Fibroblast of lung (primary cell): Measurements from ENCODE around the gene PPBP. TPM values are rescaled to one million over a fixed set of nuclear protein-coding genes. Genes with fewer than 3 reads are reported as not detected.

Experiments
- DNase-seq, 2 donors: peaks; one replicate each; pipeline versions ENCODE4 v3.0.0 to v3.0.0-alpha.2; 2010; ENCODE audit warnings: low read depth in 2 of 2
- H2AFZ ChIP-seq: 2 replicates; pipeline ENCODE4 v1.5.1; 2012; ENCODE audit warnings: low read length, control low read depth, inconsistent platforms
- H3K27ac ChIP-seq: 2 replicates; pipeline ENCODE4 v1.5.1; 2011; ENCODE audit warnings: low read length, control low read depth; ENCODE audit not compliant: insufficient read depth
- H3K27me3 ChIP-seq: 2 replicates; pipeline ENCODE4 v1.5.1; 2011; ENCODE audit warnings: mild to moderate bottlenecking, low read length; ENCODE audit not compliant: control insufficient read depth, insufficient read depth
- H3K36me3 ChIP-seq: 2 replicates; pipeline ENCODE4 v1.5.1; 2011; ENCODE audit warnings: low read length; ENCODE audit not compliant: control insufficient read depth, insufficient read depth
- H3K4me1 ChIP-seq: 2 replicates; pipeline ENCODE4 v1.5.1; 2011; ENCODE audit warnings: low read length; ENCODE audit not compliant: control insufficient read depth, insufficient read depth; ENCODE audit errors: extremely low read depth
- H3K4me2 ChIP-seq: 2 replicates; pipeline ENCODE4 v1.5.1; 2011; ENCODE audit warnings: low read length, control low read depth; ENCODE audit not compliant: insufficient read depth; ENCODE audit errors: extremely low read depth
- H3K4me3 ChIP-seq, 4 experiments: fragments of 200-600 bp in 1 of 4; sonication (generic) in 1 of 4; replicated peaks in 1 of 4; 2 replicates each; pipeline ENCODE4 v1.5.1; 2011 to 2016; ENCODE audit warnings: low read length in 4 of 4, low read depth in 3 of 4, mild to moderate bottlenecking in 3 of 4, control low read depth in 2 of 4, inconsistent platforms in 1 of 4, mixed read lengths in 1 of 4; ENCODE audit not compliant: insufficient read depth in 1 of 4; ENCODE audit errors: control extremely low read depth in 1 of 4
- H3K79me2 ChIP-seq: 2 replicates; pipeline ENCODE4 v1.5.1; 2012; ENCODE audit warnings: mild to moderate bottlenecking, low read length, inconsistent platforms; ENCODE audit not compliant: control insufficient read depth, insufficient read depth
- H3K9ac ChIP-seq: 2 replicates; pipeline ENCODE4 v1.5.1; 2011; ENCODE audit warnings: mild to moderate bottlenecking, low read length, control low read depth; ENCODE audit not compliant: insufficient read depth
- H3K9me3 ChIP-seq: 2 replicates; pipeline ENCODE4 v1.5.1; 2012; ENCODE audit warnings: low read depth, low read length; ENCODE audit not compliant: control insufficient read depth, insufficient read depth
- H4K20me1 ChIP-seq: 2 replicates; pipeline ENCODE4 v1.5.1; 2011; ENCODE audit warnings: low read length; ENCODE audit not compliant: control insufficient read depth, insufficient read depth; ENCODE audit errors: extremely low read depth
- CTCF ChIP-seq, 2 donors: IDR thresholded peaks in 1 of 2; conservative IDR thresholded peaks in 1 of 2; 1 replicate in 1 of 2; 2 replicates in 1 of 2; pipeline ENCODE4 v1.5.1; 2011 to 2012; ENCODE audit warnings: low read length in 2 of 2, control low read depth in 1 of 2, inconsistent platforms in 1 of 2, low read depth in 1 of 2, mild to moderate bottlenecking in 1 of 2
- EZH2 ChIP-seq: IDR thresholded peaks from 2 replicates; pipeline ENCODE4 v1.5.1; 2012; ENCODE audit warnings: low read length, control low read depth, mild to moderate bottlenecking; ENCODE audit errors: missing control alignments
- polyA plus RNA-seq, 2 donors: library from polyadenylated mRNA; depleted of rRNA in 1 of 2; stranded (reverse) in 1 of 2; unstranded in 1 of 2; fragments of >200 nt; gene quantifications; 2 replicates each; pipeline ENCODE4 v1.2.1, GENCODE V29; 2011 to 2012; ENCODE audit warnings: missing spikeins in 1 of 2
- total RNA-seq: library from RNA; depleted of rRNA; stranded (reverse); fragments of >200 nt; gene quantifications from 2 replicates; pipeline ENCODE4 v1.2.1, GENCODE V29; 2014

Gene PPBP
- total and polyA plus RNA-seq, 2 donors (not counting 1 experiment from before 2014, with no cell fraction given), result not detected

DNA sequence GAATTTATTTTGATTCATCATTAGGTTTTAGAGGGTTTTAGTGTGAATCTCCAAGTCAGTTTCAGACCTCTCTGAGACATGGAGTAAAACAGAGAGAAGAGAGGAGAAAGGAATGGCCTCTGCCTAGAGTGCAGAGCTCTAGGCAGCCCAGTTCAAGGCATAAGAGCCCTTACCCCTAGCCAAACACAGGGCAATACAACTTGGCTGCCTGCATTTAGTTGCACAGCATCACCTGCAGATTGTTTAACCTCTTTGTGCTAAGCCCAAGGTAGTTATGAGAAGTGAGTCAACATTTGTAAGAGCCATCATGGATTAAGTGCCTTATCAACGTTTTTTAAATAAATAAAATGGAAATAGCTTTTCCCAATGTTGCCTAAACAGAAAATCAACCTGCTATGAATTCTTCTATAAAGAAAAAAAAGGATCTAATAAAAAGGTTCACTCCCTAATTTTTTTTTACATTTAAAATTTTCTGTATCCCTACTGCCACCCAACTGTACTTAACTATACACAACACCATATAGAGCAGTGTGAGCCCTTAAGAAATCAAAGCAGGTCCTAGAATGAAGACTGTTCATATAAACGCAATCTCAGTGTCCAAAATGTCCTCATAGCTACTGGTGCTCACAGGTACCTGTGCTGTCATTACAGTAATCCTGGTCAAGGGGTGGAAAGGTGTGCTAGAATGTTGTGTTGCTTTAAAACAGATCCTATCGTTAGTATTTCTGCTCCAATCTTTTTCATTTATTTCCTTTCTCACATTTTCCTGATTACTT, 42.1 kb downstream of the PPBP start:
- Histone ChIP-seq H3K9me3 (no peaks in the 10 kb centered on the region), H2AFZ (no peak overlapping the region), H3K4me1 (peaks cover 2% of the 10 kb centered on the region), H4K20me1 (no peaks in the 10 kb centered on the region), H3K27me3 (peaks cover 8% of the 10 kb centered on the region), H3K36me3 (no peaks in the 10 kb centered on the region), H3K4me2 (no peak overlapping the region), H3K27ac (no peak overlapping the region), H3K4me3 (no peak overlapping the region), H3K9ac (no peak overlapping the region), H3K79me2 (no peaks in the 10 kb centered on the region)
- no peak for TF ChIP-seq EZH2
- TF ChIP-seq CTCF (conservative IDR thresholded peaks at IDR 0.05 in 1 of 2, IDR thresholded peaks at IDR 0.05 in 1 of 2; ENCODE audit: low read depth in 1 of 2, low read length in 2 of 2), result no peak
- DNase-seq, result no peak

- Histone ChIP-seq H3K36me3 (no peaks in the 10 kb centered on the region), H3K4me1 (peaks cover 2% of the 10 kb centered on the region), H3K9ac (no peak overlapping the region), H3K4me2 (no peak overlapping the region), H3K27ac (no peak overlapping the region), H3K79me2 (no peaks in the 10 kb centered on the region), H3K27me3 (peaks cover 8% of the 10 kb centered on the region), H2AFZ (no peak overlapping the region), H3K4me3 (no peak overlapping the region), H3K9me3 (no peaks in the 10 kb centered on the region), H4K20me1 (no peaks in the 10 kb centered on the region)
- TF ChIP-seq EZH2 (no peak), CTCF (conservative IDR thresholded peaks at IDR 0.05 in 1 of 2, IDR thresholded peaks at IDR 0.05 in 1 of 2; ENCODE audit: low read depth in 1 of 2, low read length in 2 of 2) (no peak)
- no peak for DNase-seq
These were observed 42.9 kb downstream of the PPBP start for GRCh38 chr4:73945140-73945539.

GRCh38 chr4:73944061-73944875, 43.7 kb downstream of the PPBP start:
- Histone ChIP-seq H3K27ac (no peak overlapping the region), H3K4me1 (peaks cover 2% of the 10 kb centered on the region), H2AFZ (peak overlapping the region; percentile 21), H4K20me1 (no peaks in the 10 kb centered on the region), H3K4me2 (peak overlapping the region; percentile 70), H3K79me2 (no peaks in the 10 kb centered on the region), H3K9ac (peak overlapping the region; percentile 10), H3K9me3 (no peaks in the 10 kb centered on the region), H3K27me3 (peaks cover 8% of the 10 kb centered on the region), H3K4me3 (peak overlapping the region; percentile 37 to 63 (median 50)), H3K36me3 (no peaks in the 10 kb centered on the region)
- TF ChIP-seq EZH2 (no peak), CTCF (conservative IDR thresholded peaks at IDR 0.05 in 1 of 2, IDR thresholded peaks at IDR 0.05 in 1 of 2; ENCODE audit: low read depth in 1 of 2, low read length in 2 of 2) (peak; percentile 1 to 5)
- DNase-seq, result peak; percentile 8
